GM12878 (cell line): ENCODE results near the gene ARHGAP44.

ENCODE experiments used
- ATF2 ChIP-seq: IDR thresholded peaks from 2 replicates; pipeline ENCODE4 v1.6.1; 2012; ENCODE audit warnings: low read length, inconsistent platforms
- CBFB ChIP-seq: IDR thresholded peaks from 2 replicates; pipeline ENCODE4 v1.6.1; 2016; ENCODE audit warnings: antibody characterized with exemption, low read depth
- POLR2A ChIP-seq: IDR thresholded peaks from 2 replicates; pipeline ENCODE4 v1.6.1; 2011; ENCODE audit warnings: low read depth, mild to moderate bottlenecking, low read length
- POLR2AphosphoS5 ChIP-seq: IDR thresholded peaks from 2 replicates; pipeline ENCODE4 v1.6.1; 2011; ENCODE audit warnings: mild to moderate bottlenecking, low read length, inconsistent platforms
- SIN3A ChIP-seq: IDR thresholded peaks from 2 replicates; pipeline ENCODE4 v1.6.1; 2012; ENCODE audit warnings: low read depth, low read length, improper control_type of control experiment

DNA sequence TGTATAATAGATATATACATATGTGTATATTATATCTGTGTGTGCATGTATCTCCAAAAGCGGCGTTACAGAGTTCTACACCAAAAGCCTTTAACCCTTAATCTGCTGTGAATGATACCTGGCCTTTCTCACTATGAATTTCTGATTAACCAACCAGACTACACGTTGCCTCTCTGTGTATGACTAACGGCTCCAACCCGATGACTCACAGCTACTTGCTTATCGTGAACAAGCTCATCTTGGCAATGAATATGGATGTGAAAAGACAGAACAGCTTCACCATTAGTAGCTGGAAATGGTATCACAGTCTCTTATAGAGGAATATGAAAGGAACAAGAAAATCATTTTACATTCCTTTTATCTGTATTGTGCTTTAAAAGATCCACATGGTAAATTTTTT is 23.8 kb upstream of the ARHGAP44 start:
- TF ChIP-seq POLR2A (no peak), CBFB (no peak), ATF2 (no peak), SIN3A (no peak), POLR2AphosphoS5 (no peak)
